Measurements from ENCODE around the gene CEND1.

CEND1 gene

GRCh38 chr11:826227-826621 is 36.3 kb upstream of the CEND1 start:
- no peak overlapping the region for H4K5ac ChIP-seq (ENCODE audit: low read length)
- H3K9ac ChIP-seq (ENCODE audit: low read length), result no peak overlapping the region
- no peak overlapping the region for H3K27ac ChIP-seq (ENCODE audit: low read depth, low read length)
- no peak overlapping the region for H3K4ac ChIP-seq (ENCODE audit: low read depth, low read length)
- H3K56ac ChIP-seq (ENCODE audit: low read length), result no peak overlapping the region
- H3K23ac ChIP-seq (ENCODE audit: low read length), result no peak overlapping the region
- H3K79me2 ChIP-seq (ENCODE audit: control insufficient read depth, insufficient read depth, low read length), result no peaks in the 10 kb centered on the region
- H2BK15ac ChIP-seq (replicated peaks; ENCODE audit: low read depth), result no peak overlapping the region
- no peak overlapping the region for H2BK120ac ChIP-seq (ENCODE audit: low read depth, low read length)
- H3K36me3 ChIP-seq (ENCODE audit: control insufficient read depth, insufficient read depth, low read length), result no peaks in the 10 kb centered on the region
- no peak overlapping the region for H3K18ac ChIP-seq (ENCODE audit: low read length)
- no peak for DNase-seq
- H3K4me1 ChIP-seq (ENCODE audit: control insufficient read depth, low read depth, low read length), result peaks cover 5% of the 10 kb centered on the region
- peaks cover under 1% of the 10 kb centered on the region for H3K79me1 ChIP-seq (ENCODE audit: low read length)
- no CpG with 5 or more reads among the region's 9 CpGs for WGBS (ENCODE audit: extremely low coverage, insufficient coverage, low lambda C conversion rate)
- no peak overlapping the region for H2AK5ac ChIP-seq (ENCODE audit: low read length)
- H3K27me3 ChIP-seq (ENCODE audit: insufficient read depth, low read length, poor library complexity), result peaks cover 3% of the 10 kb centered on the region
- no peak overlapping the region for H2BK5ac ChIP-seq (ENCODE audit: low read length)
- no peak overlapping the region for H4K8ac ChIP-seq (ENCODE audit: low read depth, low read length)
- H3K4me2 ChIP-seq (ENCODE audit: low read length), result no peak overlapping the region
- H3K4me3 ChIP-seq (ENCODE audit: low read length), result no peak overlapping the region

- Histone ChIP-seq H3K79me1 (ENCODE audit: low read length) (peaks cover 4% of the 10 kb centered on the region), H3K4me3 (ENCODE audit: low read length) (no peak overlapping the region), H3K23ac (ENCODE audit: low read length) (no peak overlapping the region), H3K4ac (ENCODE audit: low read depth, low read length) (no peak overlapping the region), H3K18ac (ENCODE audit: low read length) (no peak overlapping the region), H2BK15ac (replicated peaks; ENCODE audit: low read depth) (no peak overlapping the region), H4K8ac (ENCODE audit: low read depth, low read length) (no peak overlapping the region), H2BK5ac (ENCODE audit: low read length) (no peak overlapping the region), H4K5ac (ENCODE audit: low read length) (no peak overlapping the region), H2BK120ac (ENCODE audit: low read depth, low read length) (no peak overlapping the region), H3K79me2 (ENCODE audit: control insufficient read depth, insufficient read depth, low read length) (no peaks in the 10 kb centered on the region), H3K36me3 (ENCODE audit: control insufficient read depth, insufficient read depth, low read length) (no peaks in the 10 kb centered on the region), H3K56ac (ENCODE audit: low read length) (no peak overlapping the region), H2AK5ac (ENCODE audit: low read length) (no peak overlapping the region), H3K4me2 (ENCODE audit: low read length) (no peak overlapping the region), H3K27ac (ENCODE audit: low read depth, low read length) (no peak overlapping the region), H3K27me3 (ENCODE audit: insufficient read depth, low read length, poor library complexity) (peaks cover under 1% of the 10 kb centered on the region), H3K4me1 (ENCODE audit: control insufficient read depth, low read depth, low read length) (peaks cover 5% of the 10 kb centered on the region), H3K9ac (ENCODE audit: low read length) (no peak overlapping the region)
- no peak for DNase-seq
- no CpG with 5 or more reads among the region's 12 CpGs for WGBS (ENCODE audit: extremely low coverage, insufficient coverage, low lambda C conversion rate)
Observed at GRCh38 chr11:825366-826226, 35.7 kb upstream of the CEND1 start.

- no CpG with 5 or more reads among the region's 11 CpGs for WGBS (ENCODE audit: extremely low coverage, insufficient coverage, low lambda C conversion rate)
Observed at GRCh38 chr11:824942-825341, 35.1 kb upstream of the CEND1 start.

GRCh38 chr11:824292-824880 is 34.5 kb upstream of the CEND1 start:
- Histone ChIP-seq H3K36me3 (ENCODE audit: control insufficient read depth, insufficient read depth, low read length) (no peaks in the 10 kb centered on the region), H3K56ac (ENCODE audit: low read length) (no peak overlapping the region), H2BK120ac (ENCODE audit: low read depth, low read length) (no peak overlapping the region), H3K79me2 (ENCODE audit: control insufficient read depth, insufficient read depth, low read length) (no peaks in the 10 kb centered on the region), H3K4me1 (ENCODE audit: control insufficient read depth, low read depth, low read length) (peaks cover under 1% of the 10 kb centered on the region), H3K4me2 (ENCODE audit: low read length) (no peak overlapping the region), H3K4ac (ENCODE audit: low read depth, low read length) (no peak overlapping the region), H3K27ac (ENCODE audit: low read depth, low read length) (no peak overlapping the region), H2BK5ac (ENCODE audit: low read length) (no peak overlapping the region), H3K79me1 (ENCODE audit: low read length) (peaks cover 4% of the 10 kb centered on the region), H3K9ac (ENCODE audit: low read length) (no peak overlapping the region), H3K27me3 (ENCODE audit: insufficient read depth, low read length, poor library complexity) (no peaks in the 10 kb centered on the region), H3K18ac (ENCODE audit: low read length) (no peak overlapping the region), H3K4me3 (ENCODE audit: low read length) (no peak overlapping the region), H4K8ac (ENCODE audit: low read depth, low read length) (no peak overlapping the region), H4K5ac (ENCODE audit: low read length) (no peak overlapping the region), H3K23ac (ENCODE audit: low read length) (no peak overlapping the region), H2AK5ac (ENCODE audit: low read length) (no peak overlapping the region), H2BK15ac (replicated peaks; ENCODE audit: low read depth) (no peak overlapping the region)
- no CpG with 5 or more reads among the region's 59 CpGs for WGBS (ENCODE audit: extremely low coverage, insufficient coverage, low lambda C conversion rate)
- no peak for DNase-seq

More at GRCh38 chr11:824942-825341, 35.1 kb upstream of the CEND1 start:
- no peaks in the 10 kb centered on the region for H3K36me3 ChIP-seq (ENCODE audit: control insufficient read depth, insufficient read depth, low read length)
- H3K4me3 ChIP-seq (ENCODE audit: low read length), result no peak overlapping the region
- H3K18ac ChIP-seq (ENCODE audit: low read length), result no peak overlapping the region
- no peak overlapping the region for H2BK5ac ChIP-seq (ENCODE audit: low read length)
- no peaks in the 10 kb centered on the region for H3K79me2 ChIP-seq (ENCODE audit: control insufficient read depth, insufficient read depth, low read length)
- H4K5ac ChIP-seq (ENCODE audit: low read length), result no peak overlapping the region
- H2BK120ac ChIP-seq (ENCODE audit: low read depth, low read length), result no peak overlapping the region
- no peak overlapping the region for H3K56ac ChIP-seq (ENCODE audit: low read length)
- no peak for DNase-seq
- no peak overlapping the region for H3K27ac ChIP-seq (ENCODE audit: low read depth, low read length)
- peaks cover 4% of the 10 kb centered on the region for H3K79me1 ChIP-seq (ENCODE audit: low read length)
- H3K4me2 ChIP-seq (ENCODE audit: low read length), result no peak overlapping the region
- H3K23ac ChIP-seq (ENCODE audit: low read length), result no peak overlapping the region
- H3K4me1 ChIP-seq (ENCODE audit: control insufficient read depth, low read depth, low read length), result peaks cover 5% of the 10 kb centered on the region
- H4K8ac ChIP-seq (ENCODE audit: low read depth, low read length), result no peak overlapping the region
- H3K27me3 ChIP-seq (ENCODE audit: insufficient read depth, low read length, poor library complexity), result no peaks in the 10 kb centered on the region
- no peak overlapping the region for H3K4ac ChIP-seq (ENCODE audit: low read depth, low read length)
- H2AK5ac ChIP-seq (ENCODE audit: low read length), result no peak overlapping the region
- H2BK15ac ChIP-seq (replicated peaks; ENCODE audit: low read depth), result no peak overlapping the region
- H3K9ac ChIP-seq (ENCODE audit: low read length), result no peak overlapping the region

- Histone ChIP-seq H3K36me3 (ENCODE audit: control insufficient read depth, insufficient read depth, low read length) (no peaks in the 10 kb centered on the region), H2AK5ac (ENCODE audit: low read length) (no peak overlapping the region), H3K4ac (ENCODE audit: low read depth, low read length) (no peak overlapping the region), H3K79me2 (ENCODE audit: control insufficient read depth, insufficient read depth, low read length) (no peaks in the 10 kb centered on the region), H3K4me3 (ENCODE audit: low read length) (no peak overlapping the region), H3K4me1 (ENCODE audit: control insufficient read depth, low read depth, low read length) (peaks cover 1% of the 10 kb centered on the region), H2BK15ac (replicated peaks; ENCODE audit: low read depth) (no peak overlapping the region), H3K56ac (ENCODE audit: low read length) (no peak overlapping the region), H4K8ac (ENCODE audit: low read depth, low read length) (no peak overlapping the region), H3K27ac (ENCODE audit: low read depth, low read length) (no peak overlapping the region), H3K79me1 (ENCODE audit: low read length) (peaks cover 4% of the 10 kb centered on the region), H3K23ac (ENCODE audit: low read length) (no peak overlapping the region), H3K18ac (ENCODE audit: low read length) (no peak overlapping the region), H2BK5ac (ENCODE audit: low read length) (no peak overlapping the region), H3K27me3 (ENCODE audit: insufficient read depth, low read length, poor library complexity) (no peaks in the 10 kb centered on the region), H4K5ac (ENCODE audit: low read length) (no peak overlapping the region), H3K4me2 (ENCODE audit: low read length) (no peak overlapping the region), H2BK120ac (ENCODE audit: low read depth, low read length) (no peak overlapping the region), H3K9ac (ENCODE audit: low read length) (no peak overlapping the region)
- no peak for DNase-seq
- WGBS (ENCODE audit: extremely low coverage, insufficient coverage, low lambda C conversion rate), result no CpG with 5 or more reads among the region's 53 CpGs
Observed at GRCh38 chr11:823441-824291, 33.8 kb upstream of the CEND1 start.
